Medulla oblongata (tissue), 1 donor: ENCODE data around the gene EIF4EBP3.

Experiments used
- DNase-seq: peaks from one replicate; pipeline ENCODE4 v3.0.0-alpha.2; 2015; ENCODE audit errors: extremely low spot score

The EIF4EBP3 gene

GRCh38 chr5:140547508-140548299, at the start of gene EIF4EBP3:
Gene EIF4EBP3, plus strand, starts transcription at chr5:140547662. Its CDS starts 76 bp downstream, at chr5:140547738.
- peak; percentile 98 for DNase-seq

- DNase-seq, result no peak
These were observed 49.6 kb upstream of the EIF4EBP3 start for GRCh38 chr5:140497897-140498296.

GRCh38 chr5:140498591-140498990, 48.9 kb upstream of the EIF4EBP3 start:
- DNase-seq, result no peak

GRCh38 chr5:140502834-140503233, 44.6 kb upstream of the EIF4EBP3 start:
- DNase-seq, result no peak

- DNase-seq, result no peak
These were observed 37.6 kb upstream of the EIF4EBP3 start for GRCh38 chr5:140509898-140510297.

- DNase-seq, result no peak
These were observed 34.3 kb upstream of the EIF4EBP3 start for GRCh38 chr5:140513124-140513523.

GRCh38 chr5:140524003-140524402, 23.5 kb upstream of the EIF4EBP3 start:
- no peak for DNase-seq

GRCh38 chr5:140540227-140540626, 7.2 kb upstream of the EIF4EBP3 start:
- no peak for DNase-seq

GRCh38 chr5:140542972-140543371, 4.5 kb upstream of the EIF4EBP3 start:
- no peak for DNase-seq

GRCh38 chr5:140544986-140545385, 2.5 kb upstream of the EIF4EBP3 start:
- no peak for DNase-seq

- no peak for DNase-seq
These were observed 1.9 kb upstream of the EIF4EBP3 start for GRCh38 chr5:140545606-140546005.

- DNase-seq, result no peak
These were observed 483 bp upstream of the EIF4EBP3 start for GRCh38 chr5:140546851-140547507.

- DNase-seq, result no peak
These were observed 832 bp downstream of the EIF4EBP3 start for GRCh38 chr5:140548300-140548688.

GRCh38 chr5:140548791-140549190, 1.3 kb downstream of the EIF4EBP3 start:
- no peak for DNase-seq

GRCh38 chr5:140549237-140550144, 2.0 kb downstream of the EIF4EBP3 start:
- peak; percentile 71 for DNase-seq

GRCh38 chr5:140550147-140551079, 3.0 kb downstream of the EIF4EBP3 start:
- DNase-seq, result no peak

- no peak for DNase-seq
These were observed 4.4 kb downstream of the EIF4EBP3 start for GRCh38 chr5:140551872-140552271.

GRCh38 chr5:140553657-140554056, 6.2 kb downstream of the EIF4EBP3 start:
- no peak for DNase-seq

GRCh38 chr5:140554454-140554853, 7.0 kb downstream of the EIF4EBP3 start:
- DNase-seq, result no peak

- DNase-seq, result no peak
These were observed 8.4 kb downstream of the EIF4EBP3 start for GRCh38 chr5:140555747-140556312.

- no peak for DNase-seq
These were observed 9.0 kb downstream of the EIF4EBP3 start for GRCh38 chr5:140556438-140556837.
